ENCODE measurements around the gene FBXL19.
A peak's percentile ranks its signal among the peaks of the same experiment; 100 is the strongest.

The FBXL19 gene

GRCh38 chr16:30944352-30944751, 21.0 kb downstream of the FBXL19 start:
- DNase-seq (ENCODE audit: low spot score) = no peak

- DNase-seq (ENCODE audit: low spot score) = no peak
Measured at GRCh38 chr16:30946671-30947540, 23.5 kb downstream of the FBXL19 start.

- DNase-seq (ENCODE audit: low spot score) = no peak
Measured at GRCh38 chr16:30947541-30947858, 24.1 kb downstream of the FBXL19 start.

GRCh38 chr16:30947859-30948666, 24.7 kb downstream of the FBXL19 start:
- DNase-seq (ENCODE audit: low spot score) = peak; percentile 98

GRCh38 chr16:30948667-30949649, 25.6 kb downstream of the FBXL19 start, which contains the start of gene ORAI3:
TSS of gene ORAI3 (plus strand) at chr16:30949068. CDS start at chr16:30949290, 222 bp downstream.
- peak; percentile 65 for DNase-seq (ENCODE audit: low spot score)

- DNase-seq (ENCODE audit: low spot score) = peak; percentile 72
Measured at GRCh38 chr16:30949650-30950515, 26.5 kb downstream of the FBXL19 start.

- DNase-seq (ENCODE audit: low spot score) = no peak
Measured at GRCh38 chr16:30950516-30951065, 27.2 kb downstream of the FBXL19 start.

- no peak for DNase-seq (ENCODE audit: low spot score)
Measured at GRCh38 chr16:30951193-30951592, 27.8 kb downstream of the FBXL19 start.

GRCh38 chr16:30951750-30952149, 28.4 kb downstream of the FBXL19 start:
- no peak for DNase-seq (ENCODE audit: low spot score)

GRCh38 chr16:30953111-30953510, 29.7 kb downstream of the FBXL19 start:
- no peak for DNase-seq (ENCODE audit: low spot score)

GRCh38 chr16:30953511-30954124, 30.2 kb downstream of the FBXL19 start:
- DNase-seq (ENCODE audit: low spot score) = peak; percentile 26

- no peak for DNase-seq (ENCODE audit: low spot score)
Measured at GRCh38 chr16:30954993-30955392, 31.6 kb downstream of the FBXL19 start.

GRCh38 chr16:30956601-30957455, 33.5 kb downstream of the FBXL19 start:
- DNase-seq (ENCODE audit: low spot score) = peak; percentile 87

GRCh38 chr16:30957456-30958174, 34.2 kb downstream of the FBXL19 start, which contains the start of gene SETD1A:
TSS of gene SETD1A (plus strand) at chr16:30957754. CDS start at chr16:30958732, 978 bp downstream.
- DNase-seq (ENCODE audit: low spot score) = peak; percentile 96

GRCh38 chr16:30958175-30959079, 35.1 kb downstream of the FBXL19 start:
- DNase-seq (ENCODE audit: low spot score) = no peak

GRCh38 chr16:30961384-30961783, 38.0 kb downstream of the FBXL19 start:
- DNase-seq (ENCODE audit: low spot score) = no peak

- no peak for DNase-seq (ENCODE audit: low spot score)
Measured at GRCh38 chr16:30963925-30964511, 40.6 kb downstream of the FBXL19 start.

All from AG08395 (cell line).